NCI-H1092 (cell line): ENCODE measurements around the gene CD200.

Experiments
- DNase-seq: peaks from one replicate; lab custom pipeline; 2025; lab: John Stamatoyannopoulos, UW

Gene CD200, protein sequence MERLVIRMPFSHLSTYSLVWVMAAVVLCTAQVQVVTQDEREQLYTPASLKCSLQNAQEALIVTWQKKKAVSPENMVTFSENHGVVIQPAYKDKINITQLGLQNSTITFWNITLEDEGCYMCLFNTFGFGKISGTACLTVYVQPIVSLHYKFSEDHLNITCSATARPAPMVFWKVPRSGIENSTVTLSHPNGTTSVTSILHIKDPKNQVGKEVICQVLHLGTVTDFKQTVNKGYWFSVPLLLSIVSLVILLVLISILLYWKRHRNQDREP

DNA sequence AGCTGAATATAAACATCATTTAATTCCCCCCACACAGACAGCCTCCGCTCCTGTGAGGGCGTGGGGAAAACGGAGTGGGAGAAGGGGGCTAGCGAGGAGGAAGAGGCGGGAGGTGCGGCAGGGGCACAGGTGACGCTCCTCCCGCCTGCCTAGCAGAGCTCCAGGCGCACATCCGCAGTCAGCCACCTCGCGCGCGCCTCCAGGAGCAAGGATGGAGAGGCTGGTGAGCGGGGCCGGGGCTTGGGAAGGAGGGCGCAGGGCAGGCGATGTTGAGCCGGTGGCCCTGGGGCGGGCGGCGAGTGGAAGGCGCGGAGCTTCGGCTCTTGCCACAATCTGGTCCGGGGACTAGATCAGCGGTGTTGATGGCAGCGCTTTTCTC is at the start of gene CD200:
TSS of gene CD200 (plus strand) at position 155 of the 379 bp plus-strand sequence. CDS start at position 212, 57 bp downstream.
- DNase-seq = peak; percentile 81

DNA sequence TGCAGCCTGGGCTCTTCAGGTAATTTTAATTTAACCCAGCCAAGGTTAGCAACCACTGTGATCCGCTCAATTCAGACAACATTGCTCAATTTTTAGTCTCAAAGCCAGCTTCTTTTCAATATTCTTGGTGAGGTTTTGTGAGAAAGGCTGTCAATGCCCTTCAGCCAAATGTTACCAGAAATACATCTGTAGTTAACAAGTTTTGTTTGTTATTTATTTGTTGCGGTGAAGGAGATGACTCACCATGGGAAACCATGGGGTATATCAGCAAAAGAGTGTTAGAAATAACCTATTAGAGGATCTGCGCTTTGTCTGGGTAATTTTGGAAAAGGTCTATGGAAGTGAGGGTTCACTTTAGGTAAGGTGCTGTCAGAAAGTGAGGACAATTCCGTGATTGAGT is 43.9 kb upstream of the CD200 start:
- no peak for DNase-seq

DNA sequence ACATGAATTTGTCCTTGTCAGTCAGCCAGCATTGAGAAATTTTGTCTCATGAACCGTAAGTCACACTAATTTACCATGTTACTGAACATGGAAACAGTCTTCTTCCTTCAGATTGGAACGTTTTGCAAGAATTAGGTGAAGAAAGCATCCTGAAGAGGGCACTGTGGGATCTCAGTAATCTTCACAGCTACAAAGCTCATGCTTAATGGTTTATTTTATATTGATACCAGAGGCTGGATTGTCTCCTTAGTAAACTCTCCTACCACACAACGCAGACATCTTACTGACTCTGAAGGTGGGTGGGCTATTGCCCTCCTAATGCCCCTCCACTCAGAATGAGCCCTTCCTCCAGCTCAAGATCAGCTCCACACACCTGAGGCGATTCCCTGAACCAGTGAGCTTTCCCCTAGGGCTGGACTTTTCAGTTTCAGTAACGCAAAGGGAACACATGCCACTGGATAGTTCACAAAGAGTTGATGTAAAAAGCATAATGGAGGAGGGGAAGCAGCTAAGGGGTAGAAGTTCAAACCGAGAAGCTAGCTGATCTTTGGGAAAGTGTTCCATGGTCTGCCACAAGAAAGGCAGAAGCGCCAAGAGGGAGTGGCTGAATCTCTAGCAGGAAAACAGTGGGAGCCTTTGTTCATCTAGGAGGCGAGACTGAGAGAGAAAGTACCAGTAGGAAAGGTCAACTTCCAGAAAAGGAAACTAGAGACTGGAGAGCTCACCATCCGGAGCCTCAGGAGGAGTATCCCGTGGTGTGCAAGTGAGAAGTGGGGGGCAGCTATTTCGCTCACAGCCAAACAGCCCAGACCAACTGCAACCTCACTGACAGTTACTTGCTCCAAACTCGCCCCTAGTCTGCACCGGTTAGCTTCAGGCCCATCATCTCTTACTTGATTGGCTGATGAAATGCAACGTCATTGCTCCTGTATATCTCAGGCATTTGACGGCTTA is 39.3 kb upstream of the CD200 start, which contains the start of gene SLC9C1:
TSS of gene SLC9C1 (minus strand) at position 849 of the 954 bp plus-strand sequence. CDS start 7,425 bp downstream, outside the sequence.
- DNase-seq = peak; percentile 45

DNA sequence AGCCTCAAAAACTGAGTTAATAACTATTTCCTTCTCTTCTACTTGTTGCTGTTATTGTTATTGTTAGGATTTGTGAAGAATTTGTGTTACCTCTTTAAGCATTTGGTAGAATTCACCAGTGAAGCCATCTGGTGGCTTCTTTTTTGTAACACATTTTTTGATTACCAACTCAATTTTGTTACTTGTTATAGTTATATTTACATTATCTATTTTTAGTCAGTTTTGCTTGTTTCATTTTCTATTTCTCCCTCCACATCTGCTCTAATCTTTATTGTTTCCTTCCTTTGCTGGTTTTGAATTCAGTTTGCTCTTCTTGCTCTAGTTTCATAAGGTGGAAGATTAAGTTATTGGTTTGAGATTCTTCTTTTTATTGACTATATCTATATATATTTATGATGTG is 35.2 kb upstream of the CD200 start:
- DNase-seq = no peak

DNA sequence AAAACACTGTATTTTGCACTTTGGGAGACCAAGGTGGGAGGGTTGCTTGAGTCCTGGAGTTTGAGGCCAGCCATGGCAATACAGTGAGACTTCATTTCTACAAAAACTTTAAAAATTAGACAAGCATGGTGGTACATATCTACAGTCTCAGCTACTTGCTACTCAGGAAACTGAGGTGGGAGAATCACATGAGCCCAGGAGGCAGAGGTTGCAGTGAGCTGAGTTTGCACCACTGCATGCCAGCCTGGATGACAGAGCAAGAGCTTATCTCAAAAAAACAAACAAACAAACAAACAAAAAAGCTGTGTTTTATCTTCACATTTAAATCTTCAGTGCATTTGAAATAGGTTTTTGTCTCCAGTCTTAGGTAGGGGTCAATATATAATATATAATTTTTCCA is 34.2 kb upstream of the CD200 start:
- no peak for DNase-seq

DNA sequence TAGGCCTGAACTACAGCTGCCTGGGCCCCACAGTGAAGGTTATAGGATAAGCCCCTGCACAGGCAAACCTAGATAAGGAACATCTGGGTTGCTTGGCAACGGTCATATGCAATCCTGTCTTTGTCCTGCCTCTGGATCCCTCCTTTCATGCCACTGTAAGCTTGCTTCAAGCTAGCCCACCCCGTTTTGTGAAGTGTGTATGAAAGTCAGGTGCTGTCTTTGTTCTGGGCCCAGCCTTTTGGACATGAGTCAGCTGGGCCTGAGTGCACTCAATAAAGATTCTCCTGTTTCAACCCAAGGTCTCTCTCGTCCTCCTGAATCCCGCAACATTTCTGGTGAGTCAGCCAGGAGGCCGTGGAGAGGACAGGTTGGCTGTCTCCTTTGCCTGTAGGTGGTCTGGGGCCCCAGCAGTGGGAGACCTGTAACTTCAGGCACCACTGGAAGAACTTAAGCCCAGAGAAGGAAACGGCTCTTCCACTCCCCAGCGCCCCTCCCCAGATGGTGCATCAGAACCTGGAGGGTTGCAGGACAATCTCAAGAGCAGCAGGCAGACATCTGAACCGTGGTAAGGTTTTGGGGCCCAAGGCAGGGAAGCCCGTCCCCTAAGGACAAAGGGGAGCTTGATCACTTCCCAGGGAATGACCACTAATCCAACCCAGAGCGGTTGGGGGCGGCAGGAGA is 30.7 kb upstream of the CD200 start:
- no peak for DNase-seq

DNA sequence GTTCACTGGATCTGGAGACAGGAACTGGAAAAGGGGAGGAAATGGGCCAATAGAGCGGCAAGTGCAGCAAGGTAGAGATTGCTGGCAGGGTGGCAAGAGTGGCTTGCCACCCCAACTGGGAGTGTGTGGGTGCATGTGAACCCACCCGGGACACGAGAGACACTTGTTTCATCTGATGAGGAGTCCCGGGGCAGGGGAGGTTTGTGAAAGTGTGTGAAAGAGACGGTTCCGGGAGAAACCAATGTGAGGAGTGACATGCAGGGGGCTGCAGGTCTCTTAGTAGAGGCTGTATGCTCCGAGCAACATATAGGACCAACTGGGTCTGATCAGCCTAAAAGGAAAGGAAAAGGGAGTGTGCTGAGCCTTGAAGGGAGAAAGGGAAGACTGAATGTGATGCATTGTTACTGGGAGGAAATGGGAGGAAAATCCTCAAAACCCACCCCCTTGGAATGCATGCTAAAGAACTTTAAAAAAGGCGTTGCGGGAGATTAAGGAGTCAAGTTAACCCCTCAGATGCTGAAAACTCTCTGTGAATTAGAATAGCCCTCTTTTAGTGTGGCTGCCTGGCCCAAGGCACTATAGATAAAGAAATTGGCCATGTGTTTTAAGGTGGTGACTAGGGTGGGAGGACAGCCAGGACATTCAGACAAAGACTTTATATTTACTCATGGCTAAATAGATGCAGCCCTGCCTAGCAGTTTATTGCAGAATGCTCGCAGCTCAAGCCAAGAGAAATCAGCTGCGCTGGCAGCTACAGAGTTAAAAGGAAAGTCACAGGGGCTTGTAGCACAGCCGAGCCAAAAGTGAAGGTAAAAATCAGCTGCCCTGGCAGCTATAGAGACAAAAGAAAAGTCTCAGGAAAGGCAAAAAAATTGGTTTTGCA is 29.8 kb upstream of the CD200 start:
- DNase-seq = no peak

DNA sequence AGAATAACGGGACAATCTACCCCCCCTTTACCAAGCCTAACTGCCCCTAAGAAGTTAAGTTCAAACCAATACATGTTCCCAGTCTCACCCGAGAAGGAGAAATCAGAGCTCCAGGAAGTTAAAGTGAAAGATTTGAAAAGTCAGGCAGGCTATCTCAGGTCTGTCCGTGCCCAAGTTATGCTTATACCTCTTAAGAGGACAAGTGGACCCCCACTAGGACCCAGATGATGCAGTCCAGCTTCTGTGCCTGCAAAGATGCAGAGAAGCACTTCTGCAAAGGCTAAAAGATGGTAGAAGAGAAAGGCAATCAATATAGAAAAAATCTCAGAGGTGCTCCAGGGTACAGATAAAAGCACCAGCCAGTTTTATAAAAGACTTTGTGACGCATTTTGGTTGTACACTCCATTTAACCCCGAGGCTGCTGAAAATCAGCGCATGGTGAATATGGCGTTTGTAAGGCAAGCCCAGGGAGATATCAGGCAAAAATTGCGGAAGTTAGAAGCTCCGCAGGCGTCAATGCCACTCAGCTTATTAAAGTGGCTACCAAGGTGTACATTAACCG is 29.1 kb upstream of the CD200 start:
- no peak for DNase-seq

DNA sequence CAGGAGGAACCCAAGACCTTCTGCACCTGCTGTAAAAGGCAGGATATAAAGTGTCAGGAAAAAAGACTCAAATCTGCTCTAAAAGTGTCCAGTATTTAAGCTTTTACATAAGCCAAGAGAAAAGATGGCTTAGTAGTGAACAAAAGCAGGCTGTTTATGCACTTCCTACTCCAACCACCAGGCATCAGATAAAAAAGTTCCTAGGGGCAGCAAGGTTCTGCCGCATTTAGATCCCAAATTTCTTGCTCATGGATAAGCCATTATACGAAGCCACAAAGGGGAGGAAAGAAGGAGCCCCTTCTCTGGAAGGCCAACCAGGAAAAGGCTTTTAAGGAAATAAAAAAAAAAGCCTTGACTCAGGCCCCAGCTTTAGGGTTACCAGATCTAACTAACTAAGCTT is 28.3 kb upstream of the CD200 start:
- no peak for DNase-seq

DNA sequence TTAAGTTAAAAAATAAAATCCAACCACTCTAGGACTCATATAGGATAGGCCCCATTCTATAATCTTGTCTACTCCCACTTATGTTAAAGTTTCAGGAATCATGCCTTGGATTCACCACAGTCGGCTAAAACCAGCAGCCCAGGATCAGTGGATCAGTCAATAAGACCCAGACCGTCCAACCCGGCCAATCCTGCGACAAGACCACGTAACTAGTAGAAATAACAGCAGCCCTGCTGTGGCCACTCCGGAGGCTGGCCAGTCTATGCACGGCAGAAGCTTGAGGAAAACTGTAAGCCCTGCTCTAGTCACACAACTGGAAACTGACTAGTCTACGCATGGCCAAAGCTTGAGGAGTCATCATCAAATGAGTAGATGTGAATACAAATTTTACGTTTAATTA is 26.1 kb upstream of the CD200 start:
- no peak for DNase-seq

DNA sequence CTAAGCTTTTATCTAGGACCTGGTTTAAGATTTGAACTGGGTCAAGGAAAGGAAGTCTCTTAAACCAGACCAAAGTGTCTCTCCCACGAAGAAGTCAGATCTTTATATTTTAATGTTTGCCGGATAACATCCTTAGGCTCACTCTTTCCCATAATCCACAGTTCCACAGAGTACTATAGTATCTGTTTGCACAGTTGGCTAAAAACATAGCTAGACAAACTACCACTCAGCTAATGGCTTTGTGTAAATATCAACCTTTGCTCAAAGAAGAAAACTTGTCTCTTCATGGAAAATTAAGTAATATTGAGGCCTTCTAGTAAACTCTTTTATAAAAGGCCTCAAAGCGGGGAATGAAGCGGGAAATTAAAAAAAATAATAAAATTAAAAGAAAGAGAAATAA is 25.4 kb upstream of the CD200 start:
- DNase-seq = no peak

DNA sequence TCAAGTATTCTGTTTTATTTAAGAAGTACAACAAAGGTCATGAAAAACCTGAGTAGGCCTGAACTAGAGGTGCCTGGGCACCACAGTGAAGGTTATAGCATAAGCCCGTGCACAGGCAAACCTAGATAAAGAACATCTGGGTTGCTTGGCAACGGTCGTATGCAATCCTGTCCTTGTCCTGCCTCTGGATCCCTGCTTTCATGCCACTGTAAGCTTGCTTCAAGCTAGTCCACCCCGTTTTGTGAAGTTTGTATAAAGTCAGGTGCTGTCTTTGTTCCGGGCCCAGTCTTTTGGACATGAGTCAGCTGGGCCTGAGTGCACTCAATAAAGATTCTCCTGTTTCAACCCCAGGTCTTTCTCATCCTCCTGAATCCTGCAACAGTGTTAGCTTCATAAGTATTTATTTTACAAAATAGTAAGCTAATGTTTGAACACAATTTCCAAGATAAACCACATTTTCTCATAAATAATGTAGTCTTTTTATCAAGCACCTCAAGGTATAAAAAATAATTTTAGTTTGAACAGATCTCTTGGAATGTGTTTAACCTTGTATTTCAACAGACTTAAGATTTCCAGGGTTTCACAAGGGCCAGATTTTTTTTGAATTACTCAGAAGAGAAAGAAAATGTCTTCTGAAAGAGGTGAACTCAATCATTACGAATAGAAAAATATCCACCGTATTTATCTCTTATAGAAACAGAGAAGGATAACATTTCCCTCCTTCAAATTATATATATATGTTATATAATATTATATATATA is 24.6 kb upstream of the CD200 start:
- DNase-seq = peak; percentile 69

DNA sequence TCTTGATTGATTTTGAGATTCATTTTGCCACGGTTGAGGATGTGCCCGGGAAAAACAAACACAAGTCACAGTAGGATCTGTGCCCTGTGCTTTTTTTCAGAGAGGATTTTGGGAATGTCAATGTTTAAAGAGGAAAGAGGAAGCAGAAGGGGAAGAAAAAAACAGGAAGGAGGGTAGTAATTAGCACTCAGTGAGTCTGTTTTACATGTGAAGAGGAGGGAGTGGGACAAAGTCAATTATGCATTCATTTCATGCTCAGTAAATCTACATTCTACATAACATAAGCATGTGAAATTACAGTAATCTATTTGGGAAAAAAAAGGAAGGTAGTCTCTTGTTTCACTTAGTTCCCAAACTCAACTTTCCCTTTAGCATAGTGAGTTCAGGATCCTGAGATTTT is 18.3 kb upstream of the CD200 start:
- no peak for DNase-seq

DNA sequence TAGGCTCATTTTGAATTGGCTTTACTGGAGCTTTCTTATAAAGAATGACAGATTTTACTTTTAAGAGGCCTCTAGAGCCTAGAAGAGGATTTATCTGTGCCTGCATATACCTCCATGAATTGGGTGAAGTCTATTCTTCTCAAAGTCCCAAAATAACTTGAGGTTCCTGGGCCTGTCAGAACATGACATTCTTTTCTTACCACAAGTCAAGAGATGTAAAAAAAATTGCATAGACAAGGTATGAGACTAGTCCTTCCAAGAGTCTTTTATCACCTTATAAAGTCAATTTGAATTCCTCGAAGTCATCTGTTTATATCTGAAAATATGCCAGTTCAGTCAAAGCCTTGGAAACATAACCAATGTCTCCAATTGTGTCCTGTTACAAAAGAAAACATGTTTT is 17.2 kb upstream of the CD200 start:
- DNase-seq = no peak

DNA sequence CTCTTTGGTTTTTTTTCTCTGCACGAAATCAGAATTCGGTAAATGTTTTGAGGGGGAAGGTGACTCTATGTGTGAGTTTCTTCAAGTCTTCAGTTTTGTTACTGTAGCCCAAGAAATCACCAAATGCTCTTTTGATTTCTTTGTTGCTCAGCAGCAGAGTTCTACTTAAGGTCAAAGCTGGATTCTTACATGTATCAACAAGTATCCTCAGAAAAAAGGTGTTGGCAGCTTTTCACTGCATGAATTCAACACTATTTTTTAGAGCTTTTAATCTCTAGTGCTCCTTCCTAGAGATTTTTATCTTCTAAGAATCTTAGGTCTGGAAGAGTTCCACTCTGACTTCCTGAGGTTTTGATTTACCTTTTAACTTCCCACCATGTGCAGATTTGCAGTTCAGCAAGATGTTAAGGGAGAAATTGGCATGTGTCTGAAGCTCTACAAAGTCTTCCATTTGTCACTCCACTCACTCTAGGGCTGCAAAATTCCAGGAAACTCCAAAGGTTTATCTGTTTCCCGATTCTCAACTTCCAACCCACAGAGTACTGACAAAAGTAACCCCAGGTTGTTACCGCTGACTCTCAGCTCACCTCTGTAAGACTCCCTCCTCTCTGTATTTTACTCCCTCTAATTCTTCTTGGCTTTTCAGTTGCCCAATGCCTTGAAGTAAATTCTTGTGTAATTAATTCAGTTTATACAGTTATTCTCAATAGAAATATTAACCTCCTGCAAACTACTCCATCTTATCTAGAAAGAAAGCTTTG is 13.3 kb upstream of the CD200 start:
- no peak for DNase-seq

DNA sequence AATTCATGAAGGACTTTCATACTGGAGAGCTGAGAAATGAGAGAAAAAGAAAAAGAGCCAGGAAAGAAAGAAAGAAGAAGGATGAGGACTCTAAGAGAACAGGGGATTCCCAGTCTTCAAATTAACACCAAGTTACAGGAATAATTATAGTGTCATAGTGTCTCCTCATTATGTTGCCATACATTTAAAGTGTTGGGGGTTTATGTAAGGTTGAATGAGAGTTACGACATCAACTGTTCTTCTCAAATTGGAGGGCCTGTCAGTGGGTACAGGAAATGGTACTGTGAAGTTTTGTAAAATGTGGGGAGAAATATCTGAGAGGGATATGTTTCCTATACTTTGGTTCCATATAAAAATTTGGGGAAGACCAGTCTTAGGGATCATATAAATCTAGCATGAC is 12.3 kb upstream of the CD200 start:
- DNase-seq = no peak

DNA sequence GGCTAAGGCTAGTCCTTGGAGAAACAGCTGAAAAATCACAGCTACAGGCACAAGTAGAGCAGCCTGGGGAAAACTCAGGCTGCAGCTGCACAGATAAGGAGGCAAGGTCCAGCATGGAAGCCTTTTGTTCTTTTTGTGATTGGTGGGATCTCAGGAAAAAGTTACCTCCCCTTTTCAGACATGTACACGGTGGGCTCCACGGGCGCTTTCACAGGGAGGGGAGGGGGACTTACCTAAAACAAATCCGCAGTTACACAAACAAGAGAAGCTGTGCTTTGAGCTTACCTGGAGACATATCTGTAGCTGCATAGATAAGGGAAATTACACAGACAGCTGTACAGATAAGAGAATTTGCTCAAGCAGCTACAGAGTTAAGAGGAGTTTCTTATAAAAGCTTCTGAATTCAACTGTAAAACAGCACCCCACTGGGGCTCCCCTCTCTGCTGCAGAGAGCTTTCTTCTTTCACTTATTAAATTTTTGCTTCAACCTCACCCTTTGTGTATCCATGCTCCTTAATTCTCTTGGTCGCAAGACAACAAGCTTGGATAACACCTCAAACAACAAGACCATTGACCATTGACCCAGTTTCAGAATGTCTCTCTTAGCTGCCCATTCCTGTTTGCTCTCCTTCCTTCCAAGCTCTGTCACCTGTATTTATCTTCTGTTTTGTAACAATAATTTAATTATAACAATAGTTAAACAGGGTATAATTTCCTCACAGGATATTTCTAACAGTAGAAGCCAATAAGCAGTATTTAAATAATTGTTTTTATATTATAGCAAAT is 10.9 kb upstream of the CD200 start:
- DNase-seq = no peak

DNA sequence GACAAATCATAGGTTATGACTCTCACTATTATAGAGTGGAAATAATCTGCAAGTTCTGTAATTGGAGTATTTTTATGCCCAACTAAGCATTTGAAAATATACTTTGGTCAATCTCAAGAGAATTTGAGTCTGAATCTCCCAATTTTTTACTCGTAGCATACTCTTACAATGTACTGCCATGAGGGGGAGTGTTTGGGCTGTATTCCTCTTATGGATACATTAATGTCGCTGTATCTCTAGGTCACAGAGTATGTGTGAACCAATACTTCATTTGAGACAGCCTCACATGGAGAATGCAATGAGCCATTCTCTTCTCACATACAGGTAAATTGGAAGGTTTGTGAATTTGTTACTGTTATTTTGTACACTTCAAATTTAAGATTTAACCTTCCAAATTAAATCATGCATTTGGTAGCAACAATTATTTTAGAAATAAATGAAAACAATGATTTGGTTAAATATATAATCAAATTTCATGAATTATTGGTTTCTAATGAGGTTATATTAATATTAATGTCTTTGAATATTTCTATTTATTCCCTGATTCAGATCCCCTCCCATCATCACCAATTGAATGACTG is 5.5 kb upstream of the CD200 start:
- DNase-seq = peak; percentile 66

DNA sequence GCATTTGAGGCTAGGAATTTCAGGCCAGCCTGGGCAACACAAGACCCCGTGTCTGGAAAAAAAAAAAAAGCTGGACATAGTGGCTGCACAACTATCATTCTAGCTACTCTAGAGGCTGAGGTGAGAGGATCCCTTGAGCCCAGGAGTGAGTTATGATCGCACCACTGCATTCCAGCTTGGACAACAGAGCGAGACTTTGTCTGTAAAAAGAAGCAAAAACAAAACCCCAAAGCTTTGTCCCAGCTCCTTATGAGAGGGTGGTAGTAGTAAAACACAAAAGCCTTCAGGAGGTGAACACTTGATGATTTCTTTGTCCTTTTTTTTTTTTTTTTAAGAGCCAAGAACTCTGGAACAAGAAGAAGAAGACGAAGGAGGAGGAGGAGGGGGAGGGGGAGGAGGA is 1.1 kb upstream of the CD200 start:
- no peak for DNase-seq
